Hypothalamus (tissue), 51 donors: ENCODE measurements around the gene ZFP64.
"Not testable (repeated sequence)": the region's sequence is repeated elsewhere in the genome, so short reads cannot be mapped to it uniquely, and the experiment has no call there.

Experiments
- DNase-seq, 51 donors: peaks; one replicate each; lab custom pipeline; 2025; lab: John Stamatoyannopoulos, UW

ZFP64 gene

GRCh38 chr20:52207020-52207810, 15.6 kb upstream of the ZFP64 start:
- no peak for DNase-seq

DNA sequence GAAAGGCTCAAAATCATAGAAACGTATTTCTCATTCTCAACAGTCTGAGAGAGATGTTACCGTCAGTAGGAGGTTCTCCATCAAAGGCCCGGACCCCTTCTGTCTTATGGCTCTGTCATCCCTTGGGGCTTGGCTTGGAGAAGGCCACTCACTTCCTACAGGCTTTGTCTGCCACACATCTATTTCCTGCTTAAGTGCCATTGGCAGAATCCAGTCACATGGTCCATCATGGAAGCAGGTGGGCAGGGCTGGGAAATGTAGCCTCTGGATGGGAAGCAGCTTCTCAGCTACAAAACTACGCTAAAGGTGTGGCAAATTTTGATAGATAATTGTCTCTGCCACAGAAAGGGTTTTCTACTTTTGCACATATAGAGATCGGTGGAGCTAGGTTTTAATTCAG, 12.6 kb upstream of the ZFP64 start:
- DNase-seq = no peak

- DNase-seq = no peak
These were observed 9.8 kb upstream of the ZFP64 start for GRCh38 chr20:52201395-52201794.

DNA sequence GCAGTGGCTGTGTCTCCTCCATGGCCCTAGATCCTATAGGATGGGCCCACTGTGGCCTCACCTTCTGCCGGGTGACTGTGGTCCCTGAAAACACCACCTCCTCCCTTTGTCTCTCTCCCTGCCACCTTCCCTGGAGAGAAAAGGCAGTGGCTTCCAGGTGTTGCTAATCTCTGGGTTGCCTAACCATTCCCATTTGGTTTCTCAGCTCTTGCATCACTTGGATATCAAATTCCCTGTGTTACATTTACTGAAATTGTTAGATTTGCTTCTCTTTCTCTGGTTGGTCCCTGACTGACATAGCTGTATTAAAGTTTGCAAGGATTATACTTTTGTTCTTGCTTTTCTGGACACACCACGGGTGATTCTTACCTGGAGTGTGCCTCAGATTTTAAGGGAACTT, 9.3 kb upstream of the ZFP64 start:
- no peak for DNase-seq

DNA sequence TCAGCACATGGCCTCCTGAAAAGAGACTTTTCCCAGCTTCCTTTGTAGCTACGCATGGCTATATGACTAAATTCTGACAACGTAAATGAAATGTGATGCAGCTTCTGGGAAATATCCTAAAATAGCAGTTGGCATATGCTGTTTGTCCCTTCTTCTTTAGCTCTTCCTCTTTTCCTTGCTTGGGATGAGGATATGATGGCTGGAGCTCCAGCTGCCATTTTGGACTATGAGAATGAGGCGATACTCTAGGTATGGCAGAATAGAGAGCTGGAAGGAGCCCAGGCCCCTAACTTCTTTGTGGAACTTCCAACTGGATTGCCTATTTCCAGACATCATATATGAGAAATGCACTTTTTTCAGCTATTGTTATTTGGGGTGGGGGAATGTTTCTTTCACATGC, 5.3 kb upstream of the ZFP64 start:
- DNase-seq = no peak

GRCh38 chr20:52193886-52194545, 2.4 kb upstream of the ZFP64 start:
- no peak for DNase-seq

- no peak for DNase-seq
These were observed 1.6 kb upstream of the ZFP64 start for GRCh38 chr20:52193133-52193532.

GRCh38 chr20:52192719-52193007, 1.1 kb upstream of the ZFP64 start:
- not testable (repeated sequence) for DNase-seq

- DNase-seq = peak in 35 of 51 donors; percentile 15 to 81 (median 53)
These were observed 538 bp upstream of the ZFP64 start for GRCh38 chr20:52191916-52192718.

DNA sequence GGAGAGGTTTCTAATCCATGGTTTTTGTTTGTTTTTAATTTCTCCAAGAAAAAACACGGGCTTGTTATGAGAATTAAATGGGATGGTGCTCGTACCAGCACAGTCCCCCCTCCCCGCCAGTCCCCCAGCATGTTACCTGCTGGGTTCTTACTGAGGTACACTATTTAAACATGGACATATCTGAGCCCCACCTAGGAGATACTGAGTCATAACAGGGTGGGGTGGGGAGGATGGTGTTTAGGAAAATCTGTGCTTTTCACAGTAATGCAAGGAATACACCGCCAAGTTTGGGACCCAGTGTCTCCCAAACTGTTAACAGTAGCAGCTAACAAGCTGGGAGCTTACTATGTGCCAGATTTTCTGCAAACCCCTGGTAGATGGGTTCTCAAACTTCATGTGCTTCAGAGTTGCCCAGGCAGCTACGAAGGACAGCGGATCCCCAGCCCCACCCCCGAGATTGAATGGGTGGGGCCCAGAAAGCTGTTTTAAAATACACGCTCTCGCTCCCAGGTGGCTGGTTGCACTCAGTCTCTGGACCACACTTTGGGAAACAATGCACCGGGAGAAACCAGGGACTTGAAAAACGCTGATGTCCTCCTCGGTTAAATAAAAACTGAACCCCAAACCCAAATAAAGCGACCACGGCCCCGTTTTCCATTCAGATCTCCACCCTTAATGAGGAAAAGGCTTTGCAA, 995 bp downstream of the ZFP64 start:
- peak in 10 of 51 donors; percentile 14 to 65 (median 23) for DNase-seq

DNA sequence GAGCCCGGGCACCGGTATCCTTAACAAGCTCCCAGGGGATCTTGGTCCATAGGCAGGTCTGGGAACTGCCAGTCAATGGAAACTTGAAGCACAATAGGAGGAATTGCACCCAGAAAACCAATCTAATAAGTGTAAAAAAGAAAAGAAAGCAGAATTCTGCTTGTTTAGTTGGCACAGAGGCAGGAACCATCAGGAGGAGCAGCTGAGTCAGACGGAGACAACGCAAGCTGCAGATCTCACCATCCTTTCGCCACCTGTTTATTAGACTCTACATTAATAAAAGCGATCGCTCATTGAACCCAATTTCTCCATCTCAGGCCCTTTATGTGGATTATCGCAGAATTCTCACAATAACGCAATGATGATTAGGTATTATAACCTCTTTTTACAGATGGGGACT, 9.8 kb downstream of the ZFP64 start:
- DNase-seq = no peak

GRCh38 chr20:52180180-52180840, 11.3 kb downstream of the ZFP64 start:
- DNase-seq = no peak

DNA sequence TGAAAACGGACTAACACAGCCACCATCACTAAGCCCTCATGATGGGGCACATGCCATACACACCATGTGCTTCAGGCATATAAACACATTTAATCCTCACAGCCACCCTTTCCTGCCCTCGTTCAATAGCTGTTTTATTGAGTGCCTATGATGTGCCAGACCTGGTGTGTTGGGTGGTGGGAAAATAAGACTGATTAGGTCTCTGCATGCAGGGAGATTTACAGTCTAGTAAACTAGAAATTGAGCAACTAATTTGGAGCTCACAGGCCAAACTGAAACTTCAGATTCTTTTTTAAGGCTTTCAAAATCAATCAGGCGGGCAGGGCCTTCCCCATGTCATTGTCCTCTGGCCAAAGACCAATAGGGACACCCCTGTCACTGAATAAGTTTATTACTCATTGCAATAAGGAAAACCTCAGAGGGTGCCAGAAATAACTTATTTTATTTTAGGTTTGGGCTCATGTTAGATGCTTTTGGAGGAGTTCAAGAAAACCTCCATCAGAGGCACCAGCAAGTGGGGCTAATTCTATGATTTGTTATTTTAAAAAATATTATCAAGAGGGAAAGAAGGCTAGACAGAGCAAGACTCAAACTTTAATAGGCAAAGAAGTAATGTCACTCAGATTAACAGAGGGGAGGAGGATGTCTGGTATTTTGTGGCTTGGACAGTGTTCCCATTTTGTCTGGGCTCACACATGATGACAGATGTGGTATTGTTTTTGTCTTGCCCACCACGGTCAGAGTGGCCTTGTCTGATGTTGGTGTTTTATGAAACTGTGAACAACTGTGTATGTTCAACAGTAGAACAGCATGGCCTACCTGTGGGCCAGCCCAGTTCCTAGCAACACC, 12.0 kb downstream of the ZFP64 start:
- DNase-seq = no peak

GRCh38 chr20:52178691-52179090, 12.9 kb downstream of the ZFP64 start:
- DNase-seq = no peak

- no peak for DNase-seq
These were observed 15.7 kb downstream of the ZFP64 start for GRCh38 chr20:52175840-52176239.

GRCh38 chr20:52172392-52173047, 19.1 kb downstream of the ZFP64 start:
- no peak for DNase-seq

DNA sequence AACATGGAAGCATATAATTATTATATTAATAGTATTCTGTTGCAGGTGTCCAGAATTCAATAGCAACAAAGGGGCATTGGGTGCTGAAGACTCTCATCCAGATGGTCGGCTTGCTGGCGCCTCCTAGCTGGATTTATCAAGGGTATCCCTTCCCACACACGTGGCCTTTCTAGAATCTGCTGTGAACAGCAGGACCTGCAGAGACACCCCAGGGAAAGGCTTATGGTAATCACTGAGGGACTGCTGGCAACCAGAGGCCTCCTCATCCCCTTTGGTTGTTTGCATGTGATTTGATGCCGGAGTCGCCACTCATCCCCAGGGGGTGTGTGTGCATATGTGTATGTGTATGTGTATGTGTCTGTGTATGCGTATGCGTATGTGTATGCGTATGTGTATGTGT, 20.6 kb downstream of the ZFP64 start:
- DNase-seq = no peak

DNA sequence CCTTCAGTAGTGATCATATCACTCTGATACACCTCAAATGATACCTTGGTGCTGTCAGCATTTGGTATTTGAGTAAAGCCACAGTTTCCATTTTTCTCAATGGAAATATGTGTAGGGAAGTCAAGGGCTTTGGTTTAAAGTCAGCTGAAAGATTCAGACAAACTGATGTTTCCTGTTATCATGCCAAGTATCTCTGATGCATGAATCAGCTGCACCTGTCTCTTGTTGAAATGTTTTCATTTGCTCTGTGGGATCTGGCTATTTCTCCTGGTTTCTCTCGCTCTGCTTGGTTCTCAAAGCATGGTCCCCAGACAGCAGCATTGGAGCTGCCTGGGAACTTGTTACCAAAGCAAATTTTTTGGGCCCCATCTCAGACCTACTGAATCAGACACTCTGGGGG, 23.5 kb downstream of the ZFP64 start:
- no peak for DNase-seq

DNA sequence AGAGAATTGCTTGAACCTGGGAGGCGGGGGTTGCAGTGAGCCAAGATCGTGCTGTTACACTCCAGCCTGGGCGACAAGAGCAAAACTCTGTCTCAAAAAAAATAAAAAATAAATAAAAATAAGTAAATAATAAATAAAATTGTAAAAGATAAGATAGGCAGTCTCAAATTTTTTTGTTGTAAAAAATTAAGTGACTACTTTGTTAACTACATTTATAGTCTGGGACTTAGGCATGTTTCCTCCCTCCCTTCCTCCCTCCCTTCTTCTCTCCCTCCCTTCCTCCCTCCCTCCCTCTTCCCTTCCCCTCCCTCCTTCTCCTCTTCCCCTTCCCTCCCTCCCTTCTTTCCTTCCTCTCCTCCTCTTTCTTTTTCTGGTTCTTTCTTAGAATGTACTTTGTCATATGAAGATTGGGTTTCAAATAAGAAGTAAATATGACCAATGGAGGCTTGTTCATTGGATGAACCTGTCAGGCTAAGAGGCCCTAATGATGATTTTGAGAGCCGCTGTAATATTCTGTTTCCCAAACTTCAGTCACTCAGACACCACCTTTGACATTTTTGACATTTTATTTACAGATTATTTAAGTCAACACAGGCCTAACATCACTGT, 24.2 kb downstream of the ZFP64 start:
- DNase-seq = no peak
